ENCODE results near the gene USP51.
"Not testable (repeated sequence)": the region's sequence is repeated elsewhere in the genome, so short reads cannot be mapped to it uniquely, and the experiment has no call there.

- not testable (repeated sequence) for TF ChIP-seq POLR2A (IDR thresholded peaks at IDR 0.05; ENCODE audit: low read length); GATA1 (IDR thresholded peaks at IDR 0.05; ENCODE audit: low read depth, low read length)
Measured at GRCh38 chrX:55516794-55517481, 27.3 kb upstream of the USP51 start.
